GM21723 (cell line): ENCODE data around the gene GBX1.

Experiments used
- ATAC-seq: cut with Tn5 transposase; IDR thresholded peaks from one replicate; pipeline ENCODE4 v1.9.1; 2021; ENCODE audit warnings: mild to moderate bottlenecking, moderate library complexity; ENCODE audit not compliant: unreplicated experiment

GBX1 gene

GRCh38 chr7:151167197-151167961, at the start of gene GBX1:
Gene GBX1 (minus strand): TSS chr7:151167694. CDS start chr7:151167548, 146 bp downstream.
- no peak for ATAC-seq

GRCh38 chr7:151215396-151215795, 47.9 kb upstream of the GBX1 start:
- no peak for ATAC-seq

GRCh38 chr7:151213826-151214225, 46.3 kb upstream of the GBX1 start:
- ATAC-seq: no peak

- ATAC-seq: no peak
These were observed 45.1 kb upstream of the GBX1 start for GRCh38 chr7:151212626-151213025.

- no peak for ATAC-seq
These were observed 43.8 kb upstream of the GBX1 start for GRCh38 chr7:151211155-151211772.

GRCh38 chr7:151210087-151210854, 42.8 kb upstream of the GBX1 start, which contains the start of gene H2BK1:
Gene H2BK1 (minus strand): TSS chr7:151210488. CDS start chr7:151210318, 170 bp downstream.
- ATAC-seq: no peak

GRCh38 chr7:151209588-151209987, 42.1 kb upstream of the GBX1 start:
- ATAC-seq: no peak

- no peak for ATAC-seq
These were observed 40.9 kb upstream of the GBX1 start for GRCh38 chr7:151208253-151208862.

GRCh38 chr7:151207804-151208203, 40.3 kb upstream of the GBX1 start:
- no peak for ATAC-seq

GRCh38 chr7:151207315-151207714, 39.8 kb upstream of the GBX1 start:
- ATAC-seq: no peak

- no peak for ATAC-seq
These were observed 39.4 kb upstream of the GBX1 start for GRCh38 chr7:151206914-151207313.

- ATAC-seq: no peak
These were observed 38.2 kb upstream of the GBX1 start for GRCh38 chr7:151205730-151206129.

- ATAC-seq: no peak
These were observed 37.0 kb upstream of the GBX1 start for GRCh38 chr7:151204383-151205032.

- no peak for ATAC-seq
These were observed 35.3 kb upstream of the GBX1 start for GRCh38 chr7:151202836-151203235.

- ATAC-seq: no peak
These were observed 34.3 kb upstream of the GBX1 start for GRCh38 chr7:151201751-151202150.

GRCh38 chr7:151201344-151201743, 33.9 kb upstream of the GBX1 start:
- ATAC-seq: no peak

GRCh38 chr7:151198945-151199848, 31.7 kb upstream of the GBX1 start:
- ATAC-seq: no peak

GRCh38 chr7:151197932-151198331, 30.4 kb upstream of the GBX1 start:
- ATAC-seq: no peak

- ATAC-seq: no peak
These were observed 28.3 kb upstream of the GBX1 start for GRCh38 chr7:151195616-151196450.
